ENCODE data around the gene FAM217B.
A peak's percentile ranks its signal among the peaks of the same experiment; 100 is the strongest.
"Not testable (repeated sequence)": the region's sequence is repeated elsewhere in the genome, so short reads cannot be mapped to it uniquely, and the experiment has no call there.

Gene FAM217B

DNA sequence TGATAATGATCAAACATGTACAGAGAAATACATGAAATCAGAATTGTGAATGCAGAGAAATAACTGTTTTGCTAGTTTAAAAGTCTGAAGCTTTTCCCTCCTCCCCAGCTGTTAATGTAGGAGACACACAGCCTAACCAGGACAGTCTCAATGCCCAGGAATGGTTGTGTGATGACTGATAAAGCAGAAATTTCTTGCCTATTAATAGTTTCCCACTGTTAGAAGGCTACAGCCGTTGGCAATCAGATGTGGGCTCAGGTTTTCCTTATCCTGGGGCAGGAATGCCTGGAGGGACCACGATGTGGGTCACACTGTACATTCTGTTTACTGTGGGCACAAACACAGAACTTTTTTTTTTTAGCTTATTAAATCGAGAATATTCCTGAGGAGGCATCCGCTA is 2.0 kb upstream of the FAM217B start:
- no peak overlapping the region for H3K4me3 ChIP-seq (ENCODE audit: low read depth, low read length)

DNA sequence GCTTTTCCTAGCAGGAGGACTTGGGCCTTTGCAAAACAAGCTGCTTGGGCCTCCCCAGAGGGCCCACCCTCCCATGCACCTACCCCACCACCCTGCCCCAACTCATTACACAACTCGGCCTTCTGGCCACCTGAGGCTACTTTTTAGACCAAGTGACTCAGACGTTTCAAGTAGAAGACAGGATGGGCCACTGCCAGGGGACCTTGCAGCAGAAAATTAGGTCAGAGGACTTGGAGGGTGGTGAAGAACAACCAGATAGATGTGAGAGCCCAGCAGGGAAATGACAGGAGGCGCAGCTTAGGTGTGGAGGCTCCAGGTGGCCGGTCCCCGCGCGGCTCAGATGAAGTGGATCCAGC is 1.5 kb upstream of the FAM217B start:
- no peak overlapping the region for H3K4me3 ChIP-seq (ENCODE audit: low read depth, low read length)

DNA sequence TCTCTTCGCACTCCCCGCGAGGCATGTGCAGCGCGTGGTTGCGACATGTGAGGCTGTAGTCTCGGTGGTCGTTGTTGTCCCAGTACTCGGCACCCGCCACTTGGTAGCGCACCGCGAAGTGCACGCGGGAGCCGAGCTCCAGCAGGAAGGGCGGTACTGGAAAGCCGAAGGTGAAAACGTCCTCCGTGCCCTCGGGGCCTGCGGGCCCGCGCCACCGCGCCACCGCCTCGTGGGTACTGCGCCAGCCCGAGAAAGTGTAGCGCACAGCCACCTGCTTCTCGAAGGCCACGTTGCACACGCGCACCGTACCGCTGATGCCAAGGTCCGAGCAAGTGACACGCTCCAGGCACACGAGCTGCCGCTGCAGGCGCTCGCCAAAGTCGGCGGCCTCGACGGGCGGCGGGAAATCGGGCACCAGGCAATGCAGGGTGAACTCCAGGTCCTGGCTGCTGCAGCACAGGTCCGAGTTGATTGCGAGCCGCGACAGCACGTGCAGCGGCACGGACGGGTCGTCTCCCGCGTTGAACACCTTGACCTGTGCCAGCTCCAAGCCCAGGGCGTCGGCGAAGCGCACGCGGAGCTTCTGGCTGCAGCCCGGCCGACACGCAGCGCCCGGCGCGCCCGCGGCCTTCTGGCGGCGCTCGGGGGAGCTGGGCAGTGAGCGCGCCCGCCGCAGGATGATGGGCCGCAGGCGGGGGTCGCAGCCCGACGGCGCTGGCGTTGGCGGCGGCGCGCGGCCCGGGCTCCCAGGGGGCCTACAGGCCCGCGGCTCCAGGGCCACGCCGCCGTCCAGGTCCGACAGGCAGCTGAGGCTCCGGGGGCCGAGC is 924 bp upstream of the FAM217B start:
- peak overlapping the region; percentile 87 for H3K4me3 ChIP-seq (ENCODE audit: low read depth, low read length)

DNA sequence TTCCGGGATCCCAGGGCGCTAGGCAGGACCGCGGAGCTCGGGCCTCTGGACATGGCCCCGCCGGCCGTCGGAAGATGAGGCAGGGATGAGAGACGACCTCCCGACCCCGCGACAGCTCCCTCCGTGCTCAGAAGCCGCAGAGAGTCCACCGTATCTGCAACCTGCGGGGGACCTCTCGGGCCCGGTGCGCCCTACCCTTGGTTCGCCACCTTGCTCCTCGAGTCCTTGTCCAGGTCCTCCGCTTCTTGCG is 385 bp upstream of the FAM217B start:
- peak overlapping the region; percentile 87 for H3K4me3 ChIP-seq (ENCODE audit: low read depth, low read length)

DNA sequence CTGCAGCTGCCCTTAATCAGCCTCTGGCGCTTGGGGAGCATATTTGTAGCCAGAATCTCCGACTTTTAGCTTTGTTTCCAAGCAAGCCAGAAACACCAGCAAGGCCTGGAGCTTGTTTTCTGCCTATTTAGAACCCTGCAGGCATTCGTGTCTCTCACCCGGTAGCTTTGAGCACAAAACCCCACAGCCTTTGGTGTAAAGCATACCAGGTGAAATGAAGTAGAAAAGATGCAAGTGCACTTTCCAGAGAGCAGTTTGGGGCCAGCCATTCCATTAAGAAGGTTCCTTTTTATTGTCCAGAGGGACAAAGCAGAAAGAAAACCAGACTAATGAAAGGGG is 736 bp downstream of the FAM217B start:
- peak overlapping the region; percentile 87 for H3K4me3 ChIP-seq (ENCODE audit: low read depth, low read length)

DNA sequence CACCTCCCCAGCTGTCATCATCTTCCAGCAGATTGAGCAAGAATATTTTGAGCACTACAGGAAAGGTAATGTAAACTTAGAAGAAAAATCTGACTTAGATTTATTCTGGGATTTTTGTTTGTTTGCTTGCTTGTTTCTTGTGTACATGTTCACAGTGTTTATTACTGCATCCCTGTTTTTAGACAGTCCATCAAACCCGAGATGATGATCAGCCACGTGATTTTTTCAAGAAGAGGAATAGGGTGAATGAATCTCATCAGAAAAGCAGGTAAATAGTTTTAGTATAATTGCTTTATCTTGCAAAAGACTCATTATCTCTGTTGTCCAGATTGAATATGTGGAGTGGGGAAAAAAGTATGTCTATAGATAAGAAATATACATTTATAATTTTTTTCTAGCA is 2.1 kb downstream of the FAM217B start:
- H3K4me3 ChIP-seq (ENCODE audit: low read depth, low read length), result no peak overlapping the region

DNA sequence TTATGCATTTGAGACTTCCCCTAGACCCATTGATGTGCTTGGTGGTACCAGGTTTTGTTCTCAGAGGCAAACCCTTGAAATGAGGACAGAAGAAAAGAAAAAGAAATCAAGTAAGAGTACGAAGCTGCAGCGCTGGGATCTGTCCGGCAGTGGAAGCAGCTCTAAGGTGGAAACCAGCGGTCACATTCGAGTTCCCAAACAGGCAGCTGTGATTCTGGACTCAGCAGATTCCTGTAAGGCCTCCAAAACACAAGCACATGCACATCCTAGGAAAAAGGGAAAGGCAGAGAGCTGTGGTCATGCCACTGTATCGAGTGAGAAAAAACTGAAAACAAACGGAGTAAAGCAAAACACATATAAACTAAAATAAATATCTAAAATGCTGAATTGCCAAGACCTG is 4.5 kb downstream of the FAM217B start:
- H3K4me3 ChIP-seq (ENCODE audit: low read depth, low read length), result no peak overlapping the region

DNA sequence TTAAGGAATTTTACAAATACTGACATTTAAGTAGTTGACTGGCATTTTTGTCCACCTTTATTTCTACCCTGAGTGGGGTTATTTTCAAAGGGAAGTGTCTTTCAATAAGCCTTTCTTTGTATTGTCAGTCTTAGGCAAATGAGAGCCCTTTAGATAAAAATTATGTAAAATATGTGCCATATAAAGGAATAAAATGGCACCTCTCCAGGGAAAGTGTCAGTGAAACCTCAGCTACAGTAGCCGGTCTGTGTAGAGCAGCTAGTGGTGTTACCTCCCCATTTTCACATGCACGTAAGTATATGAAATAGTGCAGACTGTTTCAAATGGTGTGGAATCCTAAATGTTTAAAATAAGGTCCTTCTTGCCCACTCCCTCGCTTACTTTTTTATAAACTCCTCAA is 5.0 kb downstream of the FAM217B start:
- H3K4me3 ChIP-seq (ENCODE audit: low read depth, low read length), result no peak overlapping the region

DNA sequence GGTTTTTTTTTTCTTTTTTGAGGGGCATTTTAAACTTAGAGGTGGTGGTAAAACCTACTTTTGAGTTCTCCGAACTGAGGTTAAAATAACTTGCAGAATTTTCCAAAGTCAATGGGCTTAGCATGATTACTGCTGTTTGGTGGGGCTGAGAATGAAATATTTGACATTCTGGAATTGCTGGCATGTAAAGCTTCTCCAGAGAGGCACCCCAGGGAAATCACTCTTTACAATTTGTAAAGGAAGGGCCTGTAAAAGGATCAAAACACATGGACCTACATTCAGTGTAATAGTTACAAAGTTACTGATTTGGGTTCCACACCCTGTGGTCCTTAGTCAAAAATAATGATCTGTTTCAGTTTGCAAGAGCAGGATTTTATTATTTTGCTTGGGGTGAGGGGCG is 5.5 kb downstream of the FAM217B start:
- no peak overlapping the region for H3K4me3 ChIP-seq (ENCODE audit: low read depth, low read length)

DNA sequence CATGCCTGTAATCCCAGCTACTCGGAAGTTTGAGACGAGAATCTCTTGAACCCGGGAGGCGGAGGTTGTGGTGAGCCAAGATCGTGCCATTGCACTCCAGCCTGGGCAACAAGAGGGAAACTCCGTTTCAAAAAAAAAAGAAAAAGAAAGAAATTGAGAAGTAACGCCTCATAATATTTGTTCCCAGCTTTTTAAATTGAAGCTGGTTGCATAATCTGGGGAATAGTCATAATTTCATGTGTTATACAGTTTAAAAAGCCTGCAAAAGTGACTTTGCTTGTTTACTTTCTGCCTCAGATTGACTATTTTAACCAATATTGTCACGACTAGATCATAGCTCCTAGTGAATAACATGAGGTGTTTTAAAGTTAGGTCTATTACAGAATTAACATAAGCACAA is 7.2 kb downstream of the FAM217B start:
- no peak overlapping the region for H3K4me3 ChIP-seq (ENCODE audit: low read depth, low read length)

DNA sequence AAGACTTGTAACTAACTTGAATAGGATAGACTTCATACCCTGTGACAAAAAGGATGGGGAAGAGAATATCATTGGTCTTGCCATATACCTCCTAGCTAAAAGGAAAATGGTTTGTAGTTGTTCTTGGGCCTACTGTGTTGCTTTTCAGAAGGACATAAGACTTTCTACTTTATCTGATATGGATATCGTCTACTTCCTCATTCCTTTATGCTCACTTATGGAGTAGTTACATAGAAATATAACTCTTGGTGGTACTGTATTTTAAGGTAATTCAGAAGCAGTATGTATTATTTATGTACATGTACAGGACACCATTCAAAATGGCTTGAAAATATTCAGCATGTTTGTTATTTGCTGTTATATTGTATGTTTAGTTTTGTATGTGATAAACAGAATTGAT is 8.0 kb downstream of the FAM217B start:
- H3K4me3 ChIP-seq (ENCODE audit: low read depth, low read length), result no peak overlapping the region

DNA sequence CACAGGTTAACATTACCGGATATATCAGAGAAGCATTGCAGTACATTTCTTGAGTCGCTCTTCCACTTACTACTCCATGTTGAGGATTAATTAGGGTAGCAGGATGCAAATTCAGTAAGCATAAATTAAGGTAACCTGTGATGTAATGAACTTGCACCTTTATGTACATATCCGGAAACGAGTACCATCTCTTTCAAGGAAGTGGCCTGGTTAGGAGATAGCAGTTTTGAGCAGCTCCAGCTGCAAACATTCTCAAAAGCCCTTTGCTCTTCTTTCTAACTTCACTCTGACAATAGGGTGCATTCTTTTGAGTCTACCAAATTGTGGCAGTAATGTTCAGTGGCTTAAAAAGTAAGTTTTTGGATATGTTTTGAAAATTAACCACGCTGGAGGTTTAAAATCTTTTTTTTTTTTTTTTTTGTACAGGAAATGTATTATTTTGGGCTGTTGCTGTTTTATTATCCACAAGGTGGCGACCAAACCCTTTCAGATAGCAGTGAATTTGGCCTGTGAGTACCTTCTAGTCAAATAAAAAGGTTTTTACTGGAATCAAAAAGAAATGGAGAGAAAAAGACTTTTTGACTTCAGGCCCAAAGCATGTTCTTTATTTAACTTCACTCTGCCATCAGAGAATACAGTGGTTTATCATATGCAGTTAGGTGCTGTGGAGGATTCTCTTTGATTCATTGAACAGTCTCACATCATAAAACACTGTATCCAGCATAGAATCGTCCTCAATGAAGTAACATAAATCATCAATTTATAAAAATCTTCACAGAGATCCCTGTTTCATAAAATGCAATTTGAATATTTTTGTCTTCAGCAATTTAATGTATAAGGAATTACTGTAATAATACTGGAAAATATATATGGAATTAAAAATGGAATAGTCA is 8.9 kb downstream of the FAM217B start:
- H3K4me3 ChIP-seq (ENCODE audit: low read depth, low read length), result no peak overlapping the region

DNA sequence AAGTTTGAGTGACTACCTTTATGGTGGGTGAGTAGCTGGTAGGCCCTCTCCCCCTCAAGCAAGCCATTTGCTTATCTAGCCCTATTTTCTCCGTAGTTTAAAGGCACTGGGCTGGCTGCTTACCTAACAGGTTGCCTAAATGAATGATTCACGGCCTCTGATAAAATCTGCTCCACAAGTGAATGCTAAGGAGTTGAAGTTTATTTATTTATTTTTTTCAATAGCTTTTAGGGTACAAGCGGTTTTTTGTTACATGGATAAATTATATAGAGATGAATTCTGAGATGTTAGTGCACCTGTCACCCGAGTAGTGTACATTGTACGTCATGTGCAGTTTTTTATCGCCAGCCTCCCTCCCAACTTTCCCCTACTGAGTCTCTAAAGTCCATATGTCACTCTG is 9.7 kb downstream of the FAM217B start:
- H3K4me3 ChIP-seq (ENCODE audit: low read depth, low read length), result no peak overlapping the region

DNA sequence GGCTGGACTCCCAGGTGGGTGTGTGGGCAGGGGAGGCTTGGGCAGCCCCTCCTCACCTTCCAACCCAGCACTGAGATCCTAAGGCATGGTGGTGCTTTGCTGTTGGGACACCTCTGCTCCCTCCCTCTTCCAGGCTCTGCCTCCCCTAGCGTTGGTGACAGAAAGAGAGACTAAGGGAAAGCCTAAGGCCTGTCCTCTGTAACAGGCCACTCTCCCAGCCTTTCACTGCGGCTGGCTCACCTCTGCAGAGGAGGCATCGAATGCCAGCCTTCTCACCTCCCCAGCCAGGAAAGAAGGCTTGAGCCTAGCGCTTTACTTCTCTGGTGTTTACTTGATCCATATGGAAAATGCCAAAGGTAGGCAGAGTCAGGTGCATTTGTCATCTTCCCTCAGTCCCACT is 14.5 kb downstream of the FAM217B start:
- H3K4me3 ChIP-seq (ENCODE audit: low read depth, low read length), result no peak overlapping the region

DNA sequence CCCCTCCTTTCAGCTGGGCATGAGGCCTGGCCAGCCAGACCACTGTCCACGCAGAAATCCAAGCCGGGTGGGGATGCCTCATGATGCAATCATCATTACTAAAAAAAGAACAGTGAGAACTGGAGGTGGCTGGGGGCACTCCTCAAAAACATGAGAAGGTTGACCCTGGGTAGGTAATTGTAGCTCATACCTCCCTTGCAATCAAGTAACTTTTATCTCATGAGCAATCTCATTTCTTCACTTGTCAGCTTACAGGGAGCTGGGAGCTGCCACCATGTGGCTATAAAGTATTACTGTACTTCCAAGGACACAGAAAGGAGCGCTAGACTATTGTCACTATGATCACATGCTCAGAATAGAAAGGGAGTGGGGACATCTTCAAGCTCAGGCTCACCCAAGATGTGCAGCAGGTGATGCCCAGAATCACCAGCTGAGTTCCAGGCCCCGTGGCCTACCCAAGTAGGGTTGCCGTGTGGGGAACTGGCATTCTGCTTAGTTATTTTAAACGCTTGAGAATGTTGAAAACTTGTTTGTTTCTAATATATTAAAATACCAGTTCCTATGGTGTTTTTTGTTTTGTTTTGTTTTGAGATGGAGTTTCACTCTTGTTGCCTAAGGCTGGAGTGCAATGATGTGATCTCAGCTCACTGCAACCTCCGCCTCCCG is 15.1 kb downstream of the FAM217B start:
- H3K4me3 ChIP-seq (ENCODE audit: low read depth, low read length), result no peak overlapping the region

DNA sequence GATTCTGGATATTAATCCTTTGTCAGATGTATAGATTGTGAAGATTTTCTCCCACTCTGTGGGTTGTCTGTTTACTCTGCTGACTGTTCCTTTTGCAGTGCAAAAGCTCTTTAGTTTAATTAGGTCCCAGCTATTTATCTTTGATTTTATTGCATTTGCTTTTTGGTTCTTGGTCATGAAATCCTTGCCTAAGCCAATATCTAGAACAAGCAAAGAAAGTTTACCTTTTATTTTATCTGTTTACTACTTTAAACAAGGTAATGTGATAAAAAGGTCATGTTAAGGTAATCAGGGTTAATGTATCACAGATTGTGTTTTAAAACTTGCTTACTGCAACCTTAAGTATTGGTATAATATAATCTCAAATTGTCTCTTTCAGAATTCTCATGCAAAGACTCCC is 17.4 kb downstream of the FAM217B start:
- not testable (repeated sequence) for H3K4me3 ChIP-seq (ENCODE audit: low read depth, low read length)

DNA sequence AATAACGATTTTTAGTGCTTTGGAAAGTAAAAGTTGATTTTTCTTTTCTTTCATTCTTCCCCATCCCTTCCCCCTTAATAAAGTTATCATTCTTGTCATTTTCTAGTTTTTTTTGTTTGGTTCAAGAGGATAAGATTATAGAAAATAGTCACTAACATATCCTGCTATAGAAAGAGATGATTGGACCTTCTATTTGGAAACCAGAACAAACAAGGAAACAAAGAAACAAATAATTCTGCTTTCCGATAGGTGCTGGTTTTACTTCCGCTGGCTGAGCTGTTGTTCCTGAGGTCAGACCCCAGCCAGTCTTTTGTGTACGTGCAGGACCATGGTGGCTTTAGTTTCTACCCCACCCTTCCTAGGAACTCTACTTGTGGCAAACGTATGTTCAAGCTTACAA is 17.9 kb downstream of the FAM217B start, which contains the start of gene CDH26:
Gene CDH26 (plus strand): TSS at position 301 of the 400 bp plus-strand sequence. CDS start 304 bp downstream, outside the sequence.
- H3K4me3 ChIP-seq (ENCODE audit: low read depth, low read length), result no peak within 1 kb of the TSS

DNA sequence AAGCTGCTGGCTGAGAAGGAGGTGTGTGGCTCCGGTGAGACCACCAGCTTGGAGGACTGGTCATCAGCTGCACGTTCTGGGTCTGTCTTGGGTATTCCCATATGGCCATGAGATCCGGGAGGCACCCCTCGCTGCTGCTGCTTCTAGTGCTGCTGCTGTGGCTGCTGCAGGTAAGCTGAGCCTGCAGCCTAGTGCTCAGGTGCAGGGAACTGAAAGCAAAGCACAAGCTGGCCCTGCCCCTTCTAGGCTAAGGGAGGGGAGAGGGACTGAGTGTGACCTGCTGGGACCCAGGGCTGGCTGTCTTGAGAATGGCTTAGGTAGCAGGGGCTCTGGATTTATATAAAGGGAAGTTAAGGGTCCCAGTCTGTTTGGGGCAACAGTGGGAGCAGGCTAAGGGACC is 18.4 kb downstream of the FAM217B start:
- no peak overlapping the region for H3K4me3 ChIP-seq (ENCODE audit: low read depth, low read length)

DNA sequence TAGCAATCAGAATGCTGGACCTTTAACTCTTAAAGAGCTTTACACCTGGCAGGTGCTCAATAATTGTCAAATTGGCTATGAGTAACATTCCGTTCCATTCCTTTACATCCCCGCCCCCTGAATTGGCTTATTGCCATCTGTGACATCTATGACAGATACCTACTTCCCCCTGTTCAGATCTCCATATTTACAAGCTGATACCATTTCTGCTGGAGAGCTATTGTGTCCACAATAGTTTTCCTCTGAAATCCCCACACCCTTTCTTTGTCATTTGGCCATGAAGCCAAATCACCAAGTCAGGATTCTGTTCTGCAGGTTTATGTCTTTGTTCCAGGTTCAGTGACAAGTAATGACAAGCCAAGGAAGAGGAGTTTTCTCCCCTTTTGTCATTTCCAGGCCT is 21.2 kb downstream of the FAM217B start:
- H3K4me3 ChIP-seq (ENCODE audit: low read depth, low read length), result no peak overlapping the region

DNA sequence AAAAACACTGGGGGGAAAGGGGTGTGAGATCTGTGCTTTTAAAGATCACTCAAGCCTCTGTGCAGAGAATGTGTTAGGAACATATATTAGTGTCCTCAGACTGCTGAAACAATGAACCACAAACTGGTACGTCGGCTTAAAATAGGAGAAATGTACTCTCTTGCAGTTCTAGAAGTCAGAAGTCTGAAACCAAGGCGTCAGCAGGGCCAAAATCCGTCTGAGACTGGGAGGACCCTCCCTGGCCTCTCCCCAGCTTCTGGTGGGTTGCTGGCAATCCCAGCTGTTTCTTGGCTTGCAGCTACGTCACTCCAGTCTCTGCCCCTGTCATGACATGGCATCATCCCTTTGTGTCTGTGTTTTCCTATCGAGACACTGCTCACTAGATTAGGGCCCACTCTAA is 22.0 kb downstream of the FAM217B start:
- H3K4me3 ChIP-seq (ENCODE audit: low read depth, low read length), result no peak overlapping the region

DNA sequence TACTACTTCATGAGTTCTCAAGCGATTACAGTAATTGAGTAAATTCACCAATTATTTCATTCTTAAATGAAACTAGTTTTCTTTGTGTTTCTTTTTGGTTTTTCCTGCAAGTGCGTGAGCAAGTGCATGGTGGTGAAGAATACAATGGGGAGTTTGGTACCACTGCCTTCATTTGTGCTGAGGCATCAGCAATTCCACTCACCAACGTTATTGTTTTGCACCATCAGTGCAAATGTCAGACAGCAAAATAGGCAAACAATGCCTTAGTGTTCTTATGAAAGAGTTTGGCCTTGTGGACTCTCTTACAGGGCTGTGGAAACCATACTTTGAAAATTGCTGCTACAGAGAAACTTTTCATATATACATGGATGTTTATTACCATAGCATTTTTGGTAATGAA is 26.2 kb downstream of the FAM217B start:
- no peak overlapping the region for H3K4me3 ChIP-seq (ENCODE audit: low read depth, low read length)

DNA sequence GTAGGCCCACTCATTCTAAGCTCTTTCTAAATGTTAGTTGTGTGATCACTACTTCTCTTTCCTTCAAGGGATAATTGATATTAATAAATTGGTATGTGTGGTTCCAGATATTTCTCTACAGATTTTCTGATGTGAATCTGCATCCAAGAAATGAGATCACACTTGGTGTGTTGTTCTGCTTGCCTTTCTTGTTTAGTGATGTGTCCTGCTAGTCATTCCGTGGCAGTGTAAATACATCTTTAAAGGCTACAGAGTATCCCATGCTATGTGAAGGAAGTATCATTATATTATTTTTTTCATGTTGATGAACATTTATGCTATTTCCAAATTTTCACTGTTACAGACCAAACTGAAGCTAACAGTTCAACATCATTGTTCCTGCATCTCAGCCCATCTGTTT is 31.2 kb downstream of the FAM217B start:
- no peak overlapping the region for H3K4me3 ChIP-seq (ENCODE audit: low read depth, low read length)

All from iPS-11a (cell line).